H1 (cell line): ENCODE measurements around the gene ITGB1BP1. TPM values are rescaled to one million over a fixed set of nuclear protein-coding genes. Genes with fewer than 3 reads are reported as not detected.

Experiments
- CTCF ChIA-PET: fragments of 300-600 bp; sonication (Branson Sonifier 250); formaldehyde crosslinking; loops from one replicate; lab custom pipeline; 2021; ENCODE audit not compliant: partially characterized antibody; lab: Charles Lee
- POLR2A ChIA-PET: fragments of 300-600 bp; sonication (Branson Sonifier 250); formaldehyde crosslinking; loops from one replicate; lab custom pipeline; 2021; ENCODE audit warnings: inconsistent platforms; ENCODE audit not compliant: partially characterized antibody; lab: Charles Lee
- DNase-seq, 2 experiments: peaks; one replicate each; pipeline versions ENCODE4 v3.0.0 to v3.0.0-alpha.2; 2010 to 2022; ENCODE audit warnings: low spot score in 2 of 2, low read depth in 1 of 2, mixed read lengths in 1 of 2
- FAIRE-seq: peaks from 2 replicates; lab custom pipeline; 2011; peaks lifted over from hg19 to GRCh38; lab: Jason Lieb, UNC
- H2AFZ ChIP-seq: 2 replicates; pipeline ENCODE4 v1.8.1; 2012; ENCODE audit warnings: low read length, inconsistent platforms
- H2AK5ac ChIP-seq: 2 replicates; pipeline ENCODE4 v1.6.1; 2013; ENCODE audit warnings: low read depth, low read length
- H2BK120ac ChIP-seq: replicated peaks from 2 replicates; pipeline ENCODE3; 2013; ENCODE audit warnings: low read depth, low read length, inconsistent platforms
- H2BK12ac ChIP-seq: 2 replicates; pipeline ENCODE4 v1.6.1; 2013; ENCODE audit warnings: low read depth, low read length
- H2BK15ac ChIP-seq: 2 replicates; pipeline ENCODE4 v1.6.1; 2013; ENCODE audit warnings: low read length
- H2BK20ac ChIP-seq: 2 replicates; pipeline ENCODE4 v1.6.1; 2013; ENCODE audit warnings: low read length
- H2BK5ac ChIP-seq: 2 replicates; pipeline ENCODE4 v1.6.1; 2013; ENCODE audit warnings: low read depth, low read length
- H3K14ac ChIP-seq: 2 replicates; pipeline ENCODE4 v1.6.1; 2013; ENCODE audit warnings: inconsistent platforms; ENCODE audit not compliant: insufficient read length
- H3K18ac ChIP-seq: 2 replicates; pipeline ENCODE4 v1.6.1; 2013; ENCODE audit warnings: low read length; ENCODE audit errors: extremely low read depth
- H3K23ac ChIP-seq: 2 replicates; pipeline ENCODE4 v1.6.1; 2013; ENCODE audit warnings: inconsistent platforms; ENCODE audit not compliant: insufficient read length
- H3K23me2 ChIP-seq: 2 replicates; pipeline ENCODE4 v1.6.1; 2013; ENCODE audit warnings: low read depth, low read length
- H3K27ac ChIP-seq: 2 replicates; pipeline ENCODE4 v1.6.1; 2011; ENCODE audit warnings: low read depth, low read length, inconsistent platforms
- H3K27me3 ChIP-seq, 4 experiments: replicated peaks in 1 of 4; 1 replicate in 1 of 4; 2 replicates in 3 of 4; pipeline versions ENCODE4 v1.6.1 to v1.8.1; 2011 to 2013; ENCODE audit warnings: low read length in 3 of 4, mild to moderate bottlenecking in 3 of 4, inconsistent platforms in 2 of 4, mixed read lengths in 2 of 4, moderate library complexity in 1 of 4; ENCODE audit not compliant: control insufficient read depth in 3 of 4, insufficient read depth in 3 of 4; ENCODE audit errors: extremely low read depth in 1 of 4
- H3K36me3 ChIP-seq, 4 experiments: 2 replicates each; pipeline versions ENCODE4 v1.6.1 to v1.8.1; 2011 to 2013; ENCODE audit warnings: mild to moderate bottlenecking in 4 of 4, low read length in 3 of 4, moderate library complexity in 2 of 4, control low read depth in 1 of 4, inconsistent platforms in 1 of 4; ENCODE audit not compliant: insufficient read depth in 4 of 4, control insufficient read depth in 2 of 4
- H3K4ac ChIP-seq: replicated peaks from 2 replicates; pipeline ENCODE3; 2013; ENCODE audit warnings: low read length, low read depth, mixed read lengths, inconsistent platforms; ENCODE audit not compliant: insufficient read length
- H3K4me1 ChIP-seq, 4 experiments: replicated peaks in 1 of 4; 1 replicate in 1 of 4; 2 replicates in 3 of 4; pipeline versions ENCODE4 v1.6.1 to v1.8.1; 2011 to 2013; ENCODE audit warnings: low read length in 3 of 4, inconsistent platforms in 2 of 4, mixed read lengths in 1 of 4; ENCODE audit not compliant: insufficient read depth in 4 of 4, control insufficient read depth in 3 of 4
- H3K4me2 ChIP-seq, 2 experiments: 2 replicates each; pipeline versions ENCODE4 v1.6.1 to v1.8.1; 2011 to 2013; ENCODE audit warnings: low read depth in 2 of 2, low read length in 2 of 2, control low read depth in 1 of 2, inconsistent platforms in 1 of 2, mild to moderate bottlenecking in 1 of 2; ENCODE audit not compliant: insufficient read depth in 1 of 2
- H3K4me3 ChIP-seq, 4 experiments: fragments of 200-600, 300-600 bp in 1 of 4; sonication (generic), shearing (Covaris generic), sonication (Bioruptor Twin) in 1 of 4; 2 replicates each; pipeline versions ENCODE4 v1.5.1 to v1.8.1; 2011 to 2016; ENCODE audit warnings: low read length in 4 of 4, low read depth in 3 of 4, control low read depth in 2 of 4, inconsistent platforms in 2 of 4, mild to moderate bottlenecking in 2 of 4, mixed read lengths in 1 of 4, moderate library complexity in 1 of 4; ENCODE audit not compliant: insufficient read depth in 2 of 4; ENCODE audit errors: extremely low read depth in 1 of 4
- H3K56ac ChIP-seq: replicated peaks from 2 replicates; pipeline ENCODE3; 2013; ENCODE audit warnings: low read depth, mild to moderate bottlenecking, mixed read lengths, low read length, inconsistent platforms; ENCODE audit not compliant: insufficient read length
- H3K79me1 ChIP-seq: 2 replicates; pipeline ENCODE4 v1.6.1; 2013; ENCODE audit warnings: low read depth, low read length, control low read depth
- H3K79me2 ChIP-seq, 2 experiments: 2 replicates each; pipeline versions ENCODE4 v1.6.1 to v1.8.1; 2012 to 2013; ENCODE audit warnings: low read length in 2 of 2, mild to moderate bottlenecking in 2 of 2, inconsistent platforms in 1 of 2; ENCODE audit not compliant: insufficient read depth in 2 of 2, control insufficient read depth in 1 of 2
- H3K9ac ChIP-seq, 4 experiments: replicated peaks in 1 of 4; 1 replicate in 1 of 4; 2 replicates in 3 of 4; pipeline versions ENCODE4 v1.6.1 to v1.8.1; 2011 to 2013; ENCODE audit warnings: low read depth in 3 of 4, low read length in 3 of 4, control low read depth in 2 of 4, mild to moderate bottlenecking in 2 of 4, moderate library complexity in 2 of 4, inconsistent platforms in 1 of 4; ENCODE audit errors: extremely low read depth in 1 of 4
- H3K9me3 ChIP-seq, 2 experiments: 2 replicates each; pipeline versions ENCODE4 v1.6.1 to v1.8.1; 2012 to 2013; ENCODE audit warnings: mild to moderate bottlenecking in 2 of 2, moderate library complexity in 2 of 2, control low read depth in 1 of 2, inconsistent platforms in 1 of 2, low read depth in 1 of 2, low read length in 1 of 2, mixed read lengths in 1 of 2; ENCODE audit not compliant: insufficient read depth in 2 of 2
- H4K20me1 ChIP-seq, 2 experiments: replicated peaks in 1 of 2; 2 replicates each; pipeline versions ENCODE3 to v1.8.1; 2011 to 2013; ENCODE audit warnings: inconsistent platforms in 2 of 2, low read length in 2 of 2, mild to moderate bottlenecking in 1 of 2; ENCODE audit not compliant: insufficient read depth in 2 of 2, control insufficient read depth in 1 of 2
- H4K5ac ChIP-seq: 2 replicates; pipeline ENCODE4 v1.6.1; 2013; ENCODE audit warnings: low read length, low read depth, mixed read lengths, inconsistent platforms; ENCODE audit not compliant: insufficient read length
- H4K8ac ChIP-seq: 2 replicates; pipeline ENCODE4 v1.8.0; 2013; ENCODE audit warnings: mild to moderate bottlenecking, moderate library complexity, low read length, inconsistent platforms; ENCODE audit not compliant: insufficient read depth; ENCODE audit errors: extremely low read depth
- H4K91ac ChIP-seq: replicated peaks from 2 replicates; pipeline ENCODE3; 2013; ENCODE audit warnings: low read length, mixed read lengths, inconsistent platforms; ENCODE audit not compliant: insufficient read length
- ATF2 ChIP-seq: IDR thresholded peaks from 2 replicates; pipeline ENCODE4 v1.6.1; 2012; ENCODE audit warnings: low read length, inconsistent platforms
- CHD1 ChIP-seq: IDR thresholded peaks from 2 replicates; pipeline ENCODE4 v1.6.1; 2012; ENCODE audit warnings: low read depth, low read length, improper control_type of control experiment
- E2F6 ChIP-seq: IDR thresholded peaks from 2 replicates; pipeline ENCODE4 v1.6.1; 2012; ENCODE audit warnings: inconsistent platforms
- GTF2F1 ChIP-seq: IDR thresholded peaks from 2 replicates; pipeline ENCODE4 v1.6.1; 2012; ENCODE audit warnings: low read depth, low read length, improper control_type of control experiment, borderline replicate concordance
- JUND ChIP-seq: IDR thresholded peaks from 2 replicates; pipeline ENCODE4 v1.6.1; 2011; ENCODE audit warnings: mild to moderate bottlenecking, improper control_type of control experiment, low read length
- POLR2A ChIP-seq, 2 experiments: IDR thresholded peaks; 1 replicate in 1 of 2; 2 replicates in 1 of 2; pipeline ENCODE4 v1.6.1; 2011; ENCODE audit warnings: low read depth in 2 of 2, low read length in 2 of 2, mild to moderate bottlenecking in 2 of 2; ENCODE audit errors: control extremely low read depth in 1 of 2
- SAP30 ChIP-seq: fragments of 300-600 bp; sonication (generic); IDR thresholded peaks from 2 replicates; pipeline ENCODE4 v1.7.1; 2012; ENCODE audit warnings: low read length, moderate library complexity, mild to moderate bottlenecking, inconsistent platforms; ENCODE audit not compliant: insufficient read depth, insufficient replicate concordance
- SIRT6 ChIP-seq: IDR thresholded peaks from one replicate; pipeline ENCODE4 v1.7.1; 2012; ENCODE audit warnings: low read length, inconsistent platforms
- SRF ChIP-seq: IDR thresholded peaks from 2 replicates; pipeline ENCODE4 v1.6.1; 2011; ENCODE audit warnings: mild to moderate bottlenecking, low read depth, low read length, moderate library complexity
- TAF7 ChIP-seq: optimal IDR thresholded peaks from 2 replicates; pipeline ENCODE3; 2011; ENCODE audit warnings: low read depth, mild to moderate bottlenecking, inconsistent platforms, low read length, moderate library complexity, borderline replicate concordance
- WGBS, 2 experiments: shearing (Covaris generic) in 1 of 2; methylation state at CpG; one replicate each; pipeline versions ENCODE4 v1.1.6 to v1.1.7; 2013 to 2015; ENCODE audit warnings: low lambda C conversion rate in 2 of 2, mixed read lengths in 2 of 2, inconsistent platforms in 1 of 2, low coverage in 1 of 2, missing lambda C conversion rate in 1 of 2; ENCODE audit not compliant: insufficient replicate concordance in 2 of 2, insufficient coverage in 1 of 2, insufficient read length in 1 of 2; ENCODE audit errors: extremely low coverage in 1 of 2, missing lambda C conversion rate in 1 of 2; 5-methylcytosine and 5-hydroxymethylcytosine counted together
- polyA plus RNA-seq, 7 experiments: library from polyadenylated mRNA; depleted of rRNA in 3 of 7; stranded (reverse) in 5 of 7; unstranded in 2 of 7; fragments of >200 nt in 5 of 7; fragments of 200-250 nt in 2 of 7; gene quantifications; 1 replicate in 5 of 7; 2 replicates in 1 of 7; 4 replicates in 1 of 7; pipeline versions ENCODE4 v1.2.1 to v1.2.3, GENCODE V29; 2011 to 2013; ENCODE audit warnings: missing spikeins in 2 of 7, mixed read lengths in 2 of 7
- total RNA-seq: library from RNA; stranded (reverse); fragmentation: NEBNext Ultra II Directional; extraction: Animal tissue kit (Norgen Biotek cat#: 25700); gene quantifications from 2 replicates; pipeline ENCODE4 v1.2.1, GENCODE V29; 2021

ITGB1BP1 gene
- total and polyA plus RNA-seq, 2 of the 8 experiments (the other 6 are each of a cell fraction or from before 2014, with no cell fraction given) = 16.1 to 45.4 TPM

GRCh38 chr2:9461079-9461478 lies 37.8 kb upstream of the ITGB1BP1 start:
- FAIRE-seq = no peak
- Histone ChIP-seq H3K56ac (no peak overlapping the region), H3K27ac (no peak overlapping the region), H3K79me2 (no peaks in the 10 kb centered on the region), H3K9me3 (no peaks in the 10 kb centered on the region), H3K18ac (no peak overlapping the region), H2BK12ac (no peak overlapping the region), H3K23ac (no peak overlapping the region), H2AK5ac (no peak overlapping the region), H3K14ac (no peak overlapping the region), H3K4ac (no peak overlapping the region), H4K8ac (no peak overlapping the region), H3K79me1 (no peaks in the 10 kb centered on the region), H3K27me3 (no peaks in the 10 kb centered on the region), H3K4me1 (no peaks in the 10 kb centered on the region), H2AFZ (no peak overlapping the region), H2BK15ac (no peak overlapping the region), H2BK5ac (no peak overlapping the region), H4K20me1 (peaks cover 0 to 3% of the 10 kb centered on the region in 2 experiments), H4K91ac (no peak overlapping the region), H2BK120ac (no peak overlapping the region), H3K36me3 (peaks cover 4 to 54% (median 23%) of the 10 kb centered on the region in 4 experiments), H3K9ac (no peak overlapping the region), H4K5ac (no peak overlapping the region), H3K4me3 (no peak overlapping the region), H3K23me2 (no peaks in the 10 kb centered on the region), H2BK20ac (no peak overlapping the region), H3K4me2 (no peak overlapping the region)
- 93% methylated on average over 3 of the region's 3 CpGs; no CpG with 5 or more reads in 1 of the 2 experiments for WGBS, 2 experiments
- DNase-seq = no peak
- CTCF ChIA-PET = interaction anchor here (0.7 kb wide), 2 partner anchors 736 to 1156 kb away, joined by 3 to 4 read pairs; no protein-coding TSS in a partner anchor
- POLR2A ChIA-PET = interaction anchor here (1.5 kb wide), 1 partner anchor 169 kb away, joined by 3 read pairs; no protein-coding TSS in a partner anchor
- TF ChIP-seq JUND (no peak), ATF2 (no peak), CHD1 (no peak), SAP30 (no peak), E2F6 (no peak), TAF7 (no peak), SIRT6 (no peak), POLR2A (IDR thresholded peaks at IDR 0.05; ENCODE audit: control extremely low read depth in 1 of 2, low read depth in 2 of 2, low read length in 2 of 2) (no peak), GTF2F1 (no peak), SRF (no peak)
